BE2C (cell line): ENCODE measurements around the gene NHLRC2.

Experiments
- DNase-seq: peaks from one replicate; pipeline ENCODE4 v3.0.0-alpha.2; 2020
- H3K27me3 ChIP-seq: fragments of 250-450 bp; sonication (Bioruptor Pico); 2 replicates; pipeline ENCODE4 v1.5.1; 2020; ENCODE audit warnings: mild to moderate bottlenecking
- H3K36me3 ChIP-seq: fragments of 250-450 bp; sonication (Bioruptor Pico); 2 replicates; pipeline ENCODE4 v1.5.1; 2020; ENCODE audit warnings: mild to moderate bottlenecking
- H3K4me1 ChIP-seq: fragments of 250-450 bp; sonication (Bioruptor Pico); 2 replicates; pipeline ENCODE4 v1.5.1; 2020
- H3K4me3 ChIP-seq: 2 replicates; pipeline ENCODE4 v1.5.1; 2011; ENCODE audit warnings: low read depth, low read length
- H3K9me3 ChIP-seq: fragments of 250-450 bp; sonication (Bioruptor Pico); 2 replicates; pipeline ENCODE4 v1.5.1; 2020
- TF ChIP-seq, protein P1 (sequence below): IDR thresholded peaks from 2 replicates; pipeline ENCODE4 v1.5.1; 2012; ENCODE audit warnings: mild to moderate bottlenecking, low read depth, low read length

NHLRC2 gene

GRCh38 chr10:113924664-113925063 is 70.2 kb downstream of the NHLRC2 start:
- Histone ChIP-seq H3K4me3 (no peak overlapping the region), H3K4me1 (peaks cover 5% of the 10 kb centered on the region), H3K9me3 (no peaks in the 10 kb centered on the region), H3K27me3 (no peaks in the 10 kb centered on the region), H3K36me3 (no peaks in the 10 kb centered on the region)
- TF ChIP-seq, protein P1, sequence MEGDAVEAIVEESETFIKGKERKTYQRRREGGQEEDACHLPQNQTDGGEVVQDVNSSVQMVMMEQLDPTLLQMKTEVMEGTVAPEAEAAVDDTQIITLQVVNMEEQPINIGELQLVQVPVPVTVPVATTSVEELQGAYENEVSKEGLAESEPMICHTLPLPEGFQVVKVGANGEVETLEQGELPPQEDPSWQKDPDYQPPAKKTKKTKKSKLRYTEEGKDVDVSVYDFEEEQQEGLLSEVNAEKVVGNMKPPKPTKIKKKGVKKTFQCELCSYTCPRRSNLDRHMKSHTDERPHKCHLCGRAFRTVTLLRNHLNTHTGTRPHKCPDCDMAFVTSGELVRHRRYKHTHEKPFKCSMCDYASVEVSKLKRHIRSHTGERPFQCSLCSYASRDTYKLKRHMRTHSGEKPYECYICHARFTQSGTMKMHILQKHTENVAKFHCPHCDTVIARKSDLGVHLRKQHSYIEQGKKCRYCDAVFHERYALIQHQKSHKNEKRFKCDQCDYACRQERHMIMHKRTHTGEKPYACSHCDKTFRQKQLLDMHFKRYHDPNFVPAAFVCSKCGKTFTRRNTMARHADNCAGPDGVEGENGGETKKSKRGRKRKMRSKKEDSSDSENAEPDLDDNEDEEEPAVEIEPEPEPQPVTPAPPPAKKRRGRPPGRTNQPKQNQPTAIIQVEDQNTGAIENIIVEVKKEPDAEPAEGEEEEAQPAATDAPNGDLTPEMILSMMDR: no peak
- DNase-seq: no peak

DNA sequence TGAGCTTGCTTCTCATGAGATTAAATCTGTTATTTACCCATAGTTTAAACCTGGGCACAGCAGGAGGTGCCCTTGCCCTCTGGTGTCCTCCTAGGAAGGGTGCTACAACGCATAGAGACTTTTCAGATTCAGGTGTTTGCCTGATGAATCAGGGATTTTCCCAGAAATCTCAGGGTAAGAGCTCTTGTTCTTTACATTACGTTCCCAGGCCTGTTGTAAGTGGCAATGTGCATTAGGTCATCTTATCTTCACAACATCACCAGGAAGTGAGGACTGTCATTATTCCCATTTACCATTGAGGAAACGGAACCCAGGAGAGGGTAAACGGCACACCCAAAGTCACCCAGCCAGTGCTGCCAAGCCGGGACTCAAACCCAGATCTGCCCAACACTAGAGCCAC is 73.0 kb downstream of the NHLRC2 start:
- DNase-seq: no peak
- H3K9me3 ChIP-seq: no peaks in the 10 kb centered on the region
- H3K27me3 ChIP-seq: no peaks in the 10 kb centered on the region
- TF ChIP-seq, protein P1: no peak
- no peak overlapping the region for H3K4me3 ChIP-seq
- H3K36me3 ChIP-seq: no peaks in the 10 kb centered on the region
- H3K4me1 ChIP-seq: peaks cover 5% of the 10 kb centered on the region

DNA sequence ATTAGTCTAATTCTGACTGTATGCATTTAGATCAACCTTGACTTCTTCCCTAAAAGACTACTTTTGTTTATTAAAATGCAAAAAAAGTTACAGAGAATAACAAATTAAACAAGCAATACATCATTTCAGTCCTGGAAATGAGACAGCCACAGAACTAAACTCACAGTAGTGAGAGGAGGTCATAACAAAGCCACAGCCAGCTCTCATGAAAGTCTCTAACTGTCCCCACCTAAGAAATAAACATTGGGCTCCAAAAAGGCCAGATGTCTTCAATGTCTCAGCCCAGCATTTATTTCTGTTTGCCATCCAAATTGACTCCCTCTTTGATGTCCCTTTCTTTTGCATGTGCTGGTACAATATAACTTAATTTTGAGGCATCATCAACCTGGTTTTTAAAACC is 74.4 kb downstream of the NHLRC2 start:
- Histone ChIP-seq H3K9me3 (no peaks in the 10 kb centered on the region), H3K4me3 (no peak overlapping the region), H3K27me3 (no peaks in the 10 kb centered on the region), H3K36me3 (no peaks in the 10 kb centered on the region), H3K4me1 (peaks cover 5% of the 10 kb centered on the region)
- TF ChIP-seq, protein P1: no peak
- DNase-seq: no peak

DNA sequence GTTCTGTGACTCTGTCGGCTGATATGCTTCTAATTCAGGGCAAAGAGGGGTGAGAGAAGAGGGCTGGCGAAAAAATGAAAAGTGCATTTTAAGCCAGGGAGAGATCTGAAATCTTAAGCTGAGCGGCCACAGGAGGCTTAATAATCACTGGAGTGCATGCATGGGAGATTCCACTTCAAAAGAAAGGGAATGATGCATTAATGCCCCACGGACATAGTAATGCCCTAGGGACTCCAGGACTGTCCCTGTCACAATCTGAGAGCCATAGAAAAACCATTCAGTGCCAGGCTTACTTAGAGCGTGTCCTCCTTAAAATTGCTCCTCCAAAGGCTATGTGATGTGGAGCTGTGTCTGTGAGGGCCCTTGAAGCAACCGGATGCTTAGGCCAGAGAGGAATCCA is 75.1 kb downstream of the NHLRC2 start:
- TF ChIP-seq, protein P1: no peak
- Histone ChIP-seq H3K36me3 (no peaks in the 10 kb centered on the region), H3K4me3 (no peak overlapping the region), H3K27me3 (no peaks in the 10 kb centered on the region), H3K4me1 (peaks cover 5% of the 10 kb centered on the region), H3K9me3 (no peaks in the 10 kb centered on the region)
- DNase-seq: peak; percentile 52

- TF ChIP-seq, protein P1: no peak
- no peaks in the 10 kb centered on the region for H3K27me3 ChIP-seq
- H3K36me3 ChIP-seq: no peaks in the 10 kb centered on the region
- H3K4me1 ChIP-seq: peaks cover 5% of the 10 kb centered on the region
- H3K4me3 ChIP-seq: no peak overlapping the region
- no peaks in the 10 kb centered on the region for H3K9me3 ChIP-seq
- DNase-seq: no peak
Measured at GRCh38 chr10:113930482-113931057, 76.1 kb downstream of the NHLRC2 start.

DNA sequence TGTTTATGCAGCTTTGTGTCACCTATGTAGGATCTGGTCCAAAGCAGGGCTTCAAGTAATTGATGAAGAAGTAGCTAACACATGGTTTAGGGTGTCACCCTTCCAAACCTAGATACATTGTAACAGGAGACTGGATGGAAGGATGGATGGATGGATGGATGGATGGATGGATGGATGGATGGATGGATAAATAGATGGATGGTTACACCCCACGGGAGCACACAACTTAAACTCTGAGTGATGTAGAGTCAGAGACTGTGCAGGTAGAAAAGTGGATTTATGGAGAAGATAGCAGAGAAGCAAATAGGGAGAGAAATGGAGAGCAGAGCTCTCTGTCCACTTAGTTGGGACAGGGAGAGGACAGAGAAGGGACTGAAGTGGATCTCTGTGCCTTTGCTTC is 78.4 kb downstream of the NHLRC2 start:
- Histone ChIP-seq H3K9me3 (no peaks in the 10 kb centered on the region), H3K4me3 (no peak overlapping the region)
- TF ChIP-seq, protein P1: no peak

More for the DNA sequence above, 78.4 kb downstream of the NHLRC2 start:
- no peak for DNase-seq
- 0 out of 2 replicates have a peak, but pooled peaks cover 3% of the 10 kb centered on the region for H3K27me3 ChIP-seq
- peaks cover 5% of the 10 kb centered on the region for H3K4me1 ChIP-seq
- no peaks in the 10 kb centered on the region for H3K36me3 ChIP-seq
